ENCODE measurements around the gene GCN1. TPM values are rescaled to one million over a fixed set of nuclear protein-coding genes. Genes with fewer than 3 reads are reported as not detected.

Gene GCN1
- total RNA-seq, 1 donor from 2014 or later, result 155 TPM

- H3K9me3 Mint-ChIP-seq, result no peaks in the 10 kb centered on the region
- H3K27me3 Mint-ChIP-seq, result no peaks in the 10 kb centered on the region
- peak overlapping the region; percentile 66 for H3K4me3 Mint-ChIP-seq
- peaks cover 52% of the 10 kb centered on the region for H3K36me3 Mint-ChIP-seq (ENCODE audit: low read depth)
- peaks cover 59% of the 10 kb centered on the region for H3K4me1 Mint-ChIP-seq
- no peak for ATAC-seq (ENCODE audit: low read depth)
- no peak for TF ChIP-seq CTCF (IDR thresholded peaks at IDR 0.05)
- no peak for DNase-seq
- H3K27ac Mint-ChIP-seq, result peak overlapping the region; percentile 87
- intact Hi-C loops (cut with micrococcal nuclease), result loop anchor here (1.0 to 10.0 kb wide), 5 partner anchors 10 to 325 kb away; partner anchors contain the start of genes COX6A1 and RPLP0
- ChIA-PET POLR2A (interaction anchor here (0.6 to 2.2 kb wide), 3 partner anchors 10 to 91 kb away, joined by 3 to 20 read pairs (median 11); partner anchors contain the start of gene RPLP0), CTCF (interaction anchor here (1.5 kb wide), 1 partner anchor 23 kb away, joined by 5 read pairs; no protein-coding TSS in a partner anchor)
These were observed 84.8 kb downstream of the GCN1 start for GRCh38 chr12:120109570-120110267.

GRCh38 chr12:120106151-120106550 is 88.4 kb downstream of the GCN1 start:
- TF ChIP-seq CTCF (IDR thresholded peaks at IDR 0.05), result no peak
- intact Hi-C loops (cut with micrococcal nuclease), result no loop called here
- ChIA-PET POLR2A (interaction anchor here (1.5 kb wide), 1 partner anchor 11 kb away, joined by 6 read pairs; the partner anchor contains the start of gene RAB35), CTCF (no interaction called here)
- DNase-seq (no peak), ATAC-seq (ENCODE audit: low read depth) (no peak)
- Mint-ChIP-seq H3K9me3 (no peaks in the 10 kb centered on the region), H3K4me1 (peaks cover 38% of the 10 kb centered on the region), H3K4me3 (no peak overlapping the region), H3K27ac (no peak overlapping the region), H3K36me3 (ENCODE audit: low read depth) (peaks cover 67% of the 10 kb centered on the region), H3K27me3 (no peaks in the 10 kb centered on the region)

- Mint-ChIP-seq H3K9me3 (no peaks in the 10 kb centered on the region), H3K4me1 (peaks cover 15% of the 10 kb centered on the region), H3K27ac (no peak overlapping the region), H3K36me3 (ENCODE audit: low read depth) (peaks cover 77% of the 10 kb centered on the region), H3K4me3 (no peak overlapping the region), H3K27me3 (no peaks in the 10 kb centered on the region)
- no peak for TF ChIP-seq CTCF (IDR thresholded peaks at IDR 0.05)
- intact Hi-C loops (cut with micrococcal nuclease), result no loop called here
- DNase-seq (no peak), ATAC-seq (ENCODE audit: low read depth) (no peak)
- CTCF ChIA-PET, result no interaction called here
- POLR2A ChIA-PET, result no interaction called here
These were observed 91.1 kb downstream of the GCN1 start for GRCh38 chr12:120103371-120103770.

GRCh38 chr12:120103044-120103338 is 91.5 kb downstream of the GCN1 start:
- no peak for TF ChIP-seq CTCF (IDR thresholded peaks at IDR 0.05)
- ChIA-PET CTCF (no interaction called here), POLR2A (no interaction called here)
- Mint-ChIP-seq H3K9me3 (no peaks in the 10 kb centered on the region), H3K36me3 (ENCODE audit: low read depth) (peaks cover 77% of the 10 kb centered on the region), H3K27me3 (no peaks in the 10 kb centered on the region), H3K4me1 (peaks cover 11% of the 10 kb centered on the region), H3K4me3 (no peak overlapping the region), H3K27ac (no peak overlapping the region)
- intact Hi-C loops (cut with micrococcal nuclease), result no loop called here
- DNase-seq (no peak), ATAC-seq (ENCODE audit: low read depth) (no peak)

GRCh38 chr12:120102189-120103043 is 92.1 kb downstream of the GCN1 start:
- no peak overlapping the region for H3K4me3 Mint-ChIP-seq
- DNase-seq (no peak), ATAC-seq (ENCODE audit: low read depth) (no peak)
- ChIA-PET CTCF (no interaction called here), POLR2A (no interaction called here)
- no peak for TF ChIP-seq CTCF (IDR thresholded peaks at IDR 0.05)
- no peak overlapping the region for H3K27ac Mint-ChIP-seq
- no peaks in the 10 kb centered on the region for H3K27me3 Mint-ChIP-seq
- H3K36me3 Mint-ChIP-seq (ENCODE audit: low read depth), result peaks cover 77% of the 10 kb centered on the region
- intact Hi-C loops (cut with micrococcal nuclease), result no loop called here
- H3K9me3 Mint-ChIP-seq, result no peaks in the 10 kb centered on the region
- peaks cover 8% of the 10 kb centered on the region for H3K4me1 Mint-ChIP-seq
